Chondrocyte (in vitro differentiated cells): ENCODE data around the gene E2F6. TPM values are rescaled to one million over a fixed set of nuclear protein-coding genes. Genes with fewer than 3 reads are reported as not detected.

Experiments
- DNase-seq: peaks from one replicate; pipeline ENCODE4 v3.0.0; 2021; ENCODE audit warnings: mixed read lengths, low spot score
- H3K27ac Mint-ChIP-seq: one replicate; pipeline ENCODE4 v1.8.0; 2021; ENCODE audit warnings: mild to moderate bottlenecking, moderate library complexity, mixed read lengths; ENCODE audit not compliant: unreplicated experiment
- H3K27me3 Mint-ChIP-seq: 2 replicates; pipeline ENCODE4 v1.8.0; 2021; ENCODE audit warnings: low read depth, mixed read lengths
- H3K36me3 Mint-ChIP-seq: 2 replicates; pipeline ENCODE4 v1.8.0; 2021; ENCODE audit warnings: low read depth, mixed read lengths
- H3K4me1 Mint-ChIP-seq: 2 replicates; pipeline ENCODE4 v1.8.0; 2021; ENCODE audit warnings: low read depth, mild to moderate bottlenecking, mixed read lengths
- H3K4me3 Mint-ChIP-seq: one replicate; pipeline ENCODE4 v1.8.0; 2021; ENCODE audit warnings: mild to moderate bottlenecking, moderate library complexity, mixed read lengths; ENCODE audit not compliant: unreplicated experiment
- H3K9me3 Mint-ChIP-seq: 2 replicates; pipeline ENCODE4 v1.8.0; 2021; ENCODE audit warnings: low read depth, mixed read lengths
- CTCF ChIP-seq: fragments of 200-600 bp; sonication (generic); IDR thresholded peaks from 2 replicates; pipeline ENCODE4 v1.5.0; 2021; ENCODE audit warnings: antibody characterized with exemption, mild to moderate bottlenecking, moderate library complexity
- total RNA-seq: library from RNA; stranded (reverse); gene quantifications from 3 replicates; pipeline ENCODE4 v1.2.1, GENCODE V29; 2021

Gene E2F6
- total RNA-seq, 1 donor from 2014 or later: 15.1 TPM

GRCh38 chr2:11483806-11484617 lies 18.1 kb upstream of the E2F6 start:
- no peak for TF ChIP-seq CTCF
- no peak for DNase-seq
- no peak overlapping the region for H3K27ac Mint-ChIP-seq
- peaks cover 19% of the 10 kb centered on the region for H3K4me1 Mint-ChIP-seq
- H3K36me3 Mint-ChIP-seq: no peaks in the 10 kb centered on the region
- H3K9me3 Mint-ChIP-seq: no peaks in the 10 kb centered on the region
- peaks cover 17% of the 10 kb centered on the region for H3K27me3 Mint-ChIP-seq
- peak overlapping the region; percentile 84 for H3K4me3 Mint-ChIP-seq

- DNase-seq: no peak
- Mint-ChIP-seq H3K4me1 (peaks cover 19% of the 10 kb centered on the region), H3K36me3 (no peaks in the 10 kb centered on the region), H3K27ac (no peak overlapping the region), H3K4me3 (peak overlapping the region; percentile 84), H3K27me3 (peaks cover 17% of the 10 kb centered on the region), H3K9me3 (no peaks in the 10 kb centered on the region)
- TF ChIP-seq CTCF: peak; percentile 15
Observed at GRCh38 chr2:11482473-11483035, 16.6 kb upstream of the E2F6 start.

- peak overlapping the region; percentile 38 for H3K4me3 Mint-ChIP-seq
- no peak for DNase-seq
- H3K36me3 Mint-ChIP-seq: no peaks in the 10 kb centered on the region
- TF ChIP-seq CTCF: no peak
- no peaks in the 10 kb centered on the region for H3K9me3 Mint-ChIP-seq
- peaks cover 19% of the 10 kb centered on the region for H3K4me1 Mint-ChIP-seq
- H3K27ac Mint-ChIP-seq: no peak overlapping the region
- H3K27me3 Mint-ChIP-seq: peaks cover 13% of the 10 kb centered on the region
Observed at GRCh38 chr2:11481789-11482472, 16.0 kb upstream of the E2F6 start.

GRCh38 chr2:11481426-11481788 lies 15.4 kb upstream of the E2F6 start:
- Mint-ChIP-seq H3K9me3 (no peaks in the 10 kb centered on the region), H3K36me3 (no peaks in the 10 kb centered on the region), H3K4me3 (no peak overlapping the region), H3K4me1 (peaks cover 19% of the 10 kb centered on the region), H3K27me3 (peaks cover 16% of the 10 kb centered on the region), H3K27ac (no peak overlapping the region)
- DNase-seq: no peak
- TF ChIP-seq CTCF: no peak

DNA sequence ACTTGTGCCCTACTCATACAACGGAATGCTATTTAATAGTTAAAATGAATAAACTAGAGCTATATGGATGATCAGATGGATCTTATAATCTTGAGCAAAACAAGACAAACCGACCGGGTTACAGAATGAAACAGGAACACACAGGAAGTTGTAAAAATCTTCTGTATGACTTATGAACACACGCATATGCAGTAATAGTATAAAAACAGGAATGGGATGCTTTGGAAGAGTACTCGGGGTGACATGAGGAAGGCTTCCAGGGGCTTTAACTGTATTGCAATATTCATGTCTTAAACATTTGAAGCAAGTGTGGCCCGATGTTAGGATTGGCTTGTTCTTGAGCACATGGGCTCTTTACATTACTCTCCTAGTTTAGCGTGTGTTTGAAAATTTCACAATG lies 14.9 kb upstream of the E2F6 start:
- H3K4me1 Mint-ChIP-seq: peaks cover 19% of the 10 kb centered on the region
- no peaks in the 10 kb centered on the region for H3K36me3 Mint-ChIP-seq
- no peak for DNase-seq

More for the DNA sequence above, 14.9 kb upstream of the E2F6 start:
- Mint-ChIP-seq H3K27ac (no peak overlapping the region), H3K27me3 (peaks cover 18% of the 10 kb centered on the region), H3K4me3 (no peak overlapping the region), H3K9me3 (no peaks in the 10 kb centered on the region)
- TF ChIP-seq CTCF: no peak
